Endothelial cell of umbilical vein (primary cell): ENCODE data around the gene CHRNA3. TPM values are rescaled to one million over a fixed set of nuclear protein-coding genes. Genes with fewer than 3 reads are reported as not detected.

Experiments
- BruUV-seq: library from RNA; stranded (reverse); fragments of 400-500 nt; replicated peaks from 2 replicates; lab custom pipeline; 2021; lab: Mats Ljungman, UMichigan
- CTCF ChIA-PET: fragments of 300-600, 350-600 bp; sonication (Branson Sonifier 250); formaldehyde crosslinking; loops from one replicate; lab custom pipeline; 2021; ENCODE audit warnings: antibody characterized with exemption, inconsistent platforms; lab: Charles Lee
- POLR2A ChIA-PET: fragments of 300-600, 350-600 bp; sonication (Branson Sonifier 250); formaldehyde crosslinking; loops from one replicate; lab custom pipeline; 2021; ENCODE audit warnings: antibody characterized with exemption, inconsistent platforms; lab: Charles Lee
- DNase-seq: peaks from one replicate; pipeline ENCODE4 v3.0.0-alpha.2; 2011; ENCODE audit warnings: low read depth, low spot score
- FAIRE-seq: peaks from 2 replicates; lab custom pipeline; 2011; peaks lifted over from hg19 to GRCh38; lab: Jason Lieb, UNC
- H2AFZ ChIP-seq: 2 replicates; pipeline ENCODE4 v1.6.0; 2012; ENCODE audit warnings: low read depth, low read length, control low read depth, inconsistent platforms
- H3K27ac ChIP-seq: 2 replicates; pipeline ENCODE4 v1.5.1; 2011; ENCODE audit warnings: low read depth, mild to moderate bottlenecking, control low read depth, low read length, moderate library complexity; ENCODE audit not compliant: insufficient read depth
- H3K27me3 ChIP-seq, 2 experiments: 2 replicates each; pipeline versions ENCODE4 v1.6.0 to v1.6.1; 2011; ENCODE audit warnings: low read length in 2 of 2, mixed read lengths in 1 of 2; ENCODE audit not compliant: control insufficient read depth in 2 of 2, insufficient read depth in 2 of 2
- H3K36me3 ChIP-seq, 2 experiments: 2 replicates in 1 of 2; 3 replicates in 1 of 2; pipeline ENCODE4 v1.5.1; 2011; ENCODE audit warnings: low read length in 2 of 2, mild to moderate bottlenecking in 1 of 2, moderate library complexity in 1 of 2; ENCODE audit not compliant: control insufficient read depth in 2 of 2, insufficient read depth in 2 of 2; ENCODE audit errors: extremely low read depth in 1 of 2
- H3K4me1 ChIP-seq: 3 replicates; pipeline ENCODE4 v1.5.1; 2011; ENCODE audit warnings: mild to moderate bottlenecking, low read length; ENCODE audit not compliant: control insufficient read depth, insufficient read depth; ENCODE audit errors: extremely low read depth
- H3K4me2 ChIP-seq: 2 replicates; pipeline ENCODE4 v1.6.1; 2011; ENCODE audit warnings: low read length, control low read depth, mixed read lengths; ENCODE audit not compliant: insufficient read depth
- H3K4me3 ChIP-seq, 3 experiments: fragments of 200-600 bp in 1 of 3; sonication (generic), shearing (Covaris generic) in 1 of 3; replicated peaks in 1 of 3; 2 replicates each; pipeline ENCODE4 v1.5.1; 2011 to 2016; ENCODE audit warnings: control low read depth in 3 of 3, low read length in 3 of 3, mild to moderate bottlenecking in 2 of 3, inconsistent platforms in 1 of 3, low read depth in 1 of 3, moderate library complexity in 1 of 3; ENCODE audit not compliant: insufficient read depth in 1 of 3
- H3K79me2 ChIP-seq: 2 replicates; pipeline ENCODE4 v1.6.0; 2012; ENCODE audit warnings: low read length, inconsistent platforms; ENCODE audit not compliant: control insufficient read depth, insufficient read depth
- H3K9ac ChIP-seq: replicated peaks from 2 replicates; pipeline ENCODE3; 2011; ENCODE audit warnings: low read length, control low read depth; ENCODE audit not compliant: insufficient read depth; ENCODE audit errors: extremely low read depth
- H3K9me1 ChIP-seq: replicated peaks from 3 replicates; pipeline ENCODE4 v1.6.0; 2011; ENCODE audit warnings: mild to moderate bottlenecking, low read length; ENCODE audit not compliant: control insufficient read depth, insufficient read depth; ENCODE audit errors: extremely low read depth
- H3K9me3 ChIP-seq: replicated peaks from 2 replicates; pipeline ENCODE4 v1.5.1; 2012; ENCODE audit warnings: low read length, inconsistent platforms; ENCODE audit not compliant: control insufficient read depth, insufficient read depth
- H4K20me1 ChIP-seq: replicated peaks from 2 replicates; pipeline ENCODE3; 2011; ENCODE audit warnings: mild to moderate bottlenecking, low read length; ENCODE audit not compliant: control insufficient read depth, insufficient read depth; ENCODE audit errors: extremely low read depth
- CTCF ChIP-seq, 2 donors: IDR thresholded peaks; 1 replicate in 1 of 2; 2 replicates in 1 of 2; pipeline ENCODE4 v1.5.1; 2011; ENCODE audit warnings: low read length in 2 of 2, mild to moderate bottlenecking in 2 of 2, moderate library complexity in 2 of 2, control low read depth in 1 of 2, inconsistent platforms in 1 of 2, low read depth in 1 of 2; ENCODE audit not compliant: insufficient read depth in 1 of 2; ENCODE audit errors: extremely low read depth in 1 of 2
- FOS ChIP-seq: IDR thresholded peaks from 2 replicates; pipeline ENCODE4 v1.6.1; 2011; ENCODE audit warnings: mild to moderate bottlenecking, low read length, moderate library complexity, borderline replicate concordance; ENCODE audit not compliant: insufficient read depth
- GATA2 ChIP-seq: IDR thresholded peaks from 2 replicates; pipeline ENCODE4 v1.7.0; 2011; ENCODE audit warnings: low read depth, mild to moderate bottlenecking, moderate library complexity, mixed read lengths, low read length; ENCODE audit not compliant: insufficient read length, insufficient read depth
- JUN ChIP-seq: IDR thresholded peaks from 2 replicates; pipeline ENCODE4 v1.6.1; 2011; ENCODE audit warnings: borderline replicate concordance, low read depth; ENCODE audit not compliant: insufficient read length, insufficient read depth
- MYC ChIP-seq: IDR thresholded peaks from one replicate; pipeline ENCODE4 v1.6.1; 2011; ENCODE audit warnings: mild to moderate bottlenecking, low read depth, low read length
- POLR2A ChIP-seq: IDR thresholded peaks from 2 replicates; pipeline ENCODE4 v1.6.1; 2012; ENCODE audit warnings: low read depth, mild to moderate bottlenecking, control low read depth, low read length
- POLR2AphosphoS5 ChIP-seq: IDR thresholded peaks from 2 replicates; pipeline ENCODE4 v1.6.1; 2012; ENCODE audit warnings: low read depth, mild to moderate bottlenecking, control low read depth, low read length, moderate library complexity; ENCODE audit not compliant: insufficient read depth
- dilution Hi-C: fragments of 300-500 bp; cut with MboI; formaldehyde crosslinking; loops from one replicate; pipeline ENCODE4 v1.15.0; 2019; ENCODE audit warnings: low sequenced_read_pairs; ENCODE audit not compliant: extremely low pct_ligation_motif_present
- intact Hi-C: fragments of 100-400 bp; cut with micrococcal nuclease; formaldehyde crosslinking; loops from one replicate; pipeline ENCODE4 v1.10.0; 2022
- polyA plus RNA-seq, 4 experiments: library from polyadenylated mRNA; depleted of rRNA in 3 of 4; stranded (reverse) in 3 of 4; unstranded in 1 of 4; fragments of >200 nt; gene quantifications; 2 replicates each; pipeline versions ENCODE4 v1.2.1 to v1.2.3, GENCODE V29; 2011 to 2012; ENCODE audit warnings: missing spikeins in 1 of 4
- total RNA-seq: library from RNA; stranded (reverse); gene quantifications from 2 replicates; pipeline ENCODE4 v1.2.3, GENCODE V29; 2021
- TF ChIP-seq, protein P1 (sequence below): IDR thresholded peaks from 2 replicates; pipeline ENCODE4 v1.6.1; 2011; ENCODE audit not compliant: insufficient read depth, insufficient read length

The CHRNA3 gene
- total and polyA plus RNA-seq, 2 donors (not counting 3 experiments of a cell fraction or from before 2014, with no cell fraction given), result not detected

DNA sequence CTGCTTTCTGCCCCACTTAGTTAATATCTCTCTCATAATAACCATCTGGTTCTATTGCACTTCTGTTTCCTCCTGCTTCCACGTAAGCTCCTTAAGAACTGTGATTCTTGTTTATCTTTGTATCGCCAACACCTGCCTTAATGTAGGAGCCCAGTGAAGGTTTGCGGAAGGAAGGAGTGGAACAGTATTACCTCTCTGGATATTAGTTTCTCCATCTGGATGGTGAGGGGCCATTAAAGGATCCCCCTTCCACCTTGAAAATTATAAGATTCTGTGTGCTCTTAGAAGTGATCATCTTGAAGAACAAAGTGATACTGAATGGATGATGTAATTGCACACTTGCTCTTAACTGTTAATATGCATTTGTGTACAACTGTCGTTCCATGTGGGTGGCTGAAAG is 53.3 kb downstream of the CHRNA3 start:
- intact Hi-C loops, result no loop called here
- Histone ChIP-seq H3K9me3 (no peaks in the 10 kb centered on the region), H3K9ac (no peak overlapping the region), H3K27me3 (peaks cover 2 to 7% of the 10 kb centered on the region in 2 experiments), H3K9me1 (no peaks in the 10 kb centered on the region), H3K4me2 (no peak overlapping the region), H4K20me1 (no peaks in the 10 kb centered on the region), H3K36me3 (no peaks in the 10 kb centered on the region), H3K79me2 (no peaks in the 10 kb centered on the region), H3K27ac (no peak overlapping the region), H2AFZ (no peak overlapping the region), H3K4me1 (peaks cover 12% of the 10 kb centered on the region), H3K4me3 (no peak overlapping the region)
- dilution Hi-C loops, result no loop called here
- FAIRE-seq (no peak), DNase-seq (no peak)
- ChIA-PET CTCF (no interaction called here), POLR2A (interaction anchor here (0.7 kb wide), 1 partner anchor 358 kb away, joined by 4 read pairs; no protein-coding TSS in a partner anchor)
- TF ChIP-seq POLR2AphosphoS5 (no peak), MYC (no peak), POLR2A (no peak), FOS (no peak), GATA2 (no peak), JUN (no peak), CTCF (IDR thresholded peaks at IDR 0.05; ENCODE audit: extremely low read depth in 1 of 2, insufficient read depth in 1 of 2, low read depth in 1 of 2, low read length in 2 of 2) (no peak)
- TF ChIP-seq, protein P1, sequence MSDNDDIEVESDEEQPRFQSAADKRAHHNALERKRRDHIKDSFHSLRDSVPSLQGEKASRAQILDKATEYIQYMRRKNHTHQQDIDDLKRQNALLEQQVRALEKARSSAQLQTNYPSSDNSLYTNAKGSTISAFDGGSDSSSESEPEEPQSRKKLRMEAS, result no peak
- BruUV-seq, result no TSS peak
